ENCODE data around the gene NPPC. TPM values are rescaled to one million over a fixed set of nuclear protein-coding genes. Genes with fewer than 3 reads are reported as not detected.

Gene NPPC
- total and polyA plus RNA-seq, 7 experiments from 2014 or later = 0.58 TPM; not detected in 6

GRCh38 chr2:231928481-231928880 lies 2.3 kb upstream of the NPPC start:
- intact Hi-C loops (cut with micrococcal nuclease) = loop anchor here in 1 of 2 donors (5.0 to 10.0 kb wide), 2 partner anchors 514 to 596 kb away; partner anchors contain the start of genes CHRND and PRSS56
- no peaks in the 10 kb centered on the region for H3K36me3 ChIP-seq (ENCODE audit: control insufficient read depth in 2 of 3, insufficient read depth in 3 of 3, low read length in 3 of 3)
- H3K4me1 ChIP-seq (ENCODE audit: control insufficient read depth in 2 of 2, insufficient read depth in 2 of 2, low read length in 2 of 2) = peaks cover 4 to 16% of the 10 kb centered on the region in 2 donors
- H3K27me3 ChIP-seq (ENCODE audit: control insufficient read depth in 2 of 2, insufficient read depth in 2 of 2, low read length in 2 of 2) = peaks cover 0 to 9% of the 10 kb centered on the region in 2 donors
- no peaks in the 10 kb centered on the region for H3K9me3 ChIP-seq (ENCODE audit: control insufficient read depth in 2 of 3, low read length in 3 of 3)
- Mint-ChIP-seq H3K4me3 (peak overlapping the region in 6 of 10 donors; percentile 25 to 76 (median 56)), H3K27ac (no peak overlapping the region), H3K36me3 (no peaks in the 10 kb centered on the region), H3K4me1 (peaks cover 0 to 20% (median 6%) of the 10 kb centered on the region in 7 donors), H3K27me3 (peaks cover 33 to 53% (median 34%) of the 10 kb centered on the region in 5 donors), H3K9me3 (no peaks in the 10 kb centered on the region)
- no peak overlapping the region for H3K4me3 ChIP-seq (ENCODE audit: low read length)
- H3K27ac ChIP-seq (ENCODE audit: low read depth, low read length) = no peak overlapping the region
- ATAC-seq (no peak), DNase-seq (peak in 1 of 9 donors; percentile 19)
- ChIA-PET POLR2A (no interaction called here), CTCF (no interaction called here)

- H3K4me1 Mint-ChIP-seq = peaks cover 0 to 20% (median 6%) of the 10 kb centered on the region in 7 donors
- Histone ChIP-seq H3K4me3 (ENCODE audit: low read length) (no peak overlapping the region), H3K36me3 (ENCODE audit: control insufficient read depth in 2 of 3, insufficient read depth in 3 of 3, low read length in 3 of 3) (no peaks in the 10 kb centered on the region), H3K4me1 (ENCODE audit: control insufficient read depth in 2 of 2, insufficient read depth in 2 of 2, low read length in 2 of 2) (peaks cover 4 to 16% of the 10 kb centered on the region in 2 donors), H3K27me3 (ENCODE audit: control insufficient read depth in 2 of 2, insufficient read depth in 2 of 2, low read length in 2 of 2) (peaks cover 0 to 9% of the 10 kb centered on the region in 2 donors), H3K9me3 (ENCODE audit: control insufficient read depth in 2 of 3, low read length in 3 of 3) (no peaks in the 10 kb centered on the region), H3K27ac (ENCODE audit: low read depth, low read length) (no peak overlapping the region)
- peak overlapping the region in 1 of 9 donors; percentile 11 for H3K27ac Mint-ChIP-seq
- DNase-seq (peak in 1 of 9 donors; percentile 11), ATAC-seq (no peak)
- no peaks in the 10 kb centered on the region for H3K36me3 Mint-ChIP-seq
- CTCF ChIA-PET = no interaction called here
- POLR2A ChIA-PET = interaction anchor here (0.5 kb wide), 1 partner anchor 539 kb away, joined by 3 read pairs; no protein-coding TSS in a partner anchor
- peaks cover 35 to 55% (median 36%) of the 10 kb centered on the region in 5 donors for H3K27me3 Mint-ChIP-seq
- no peaks in the 10 kb centered on the region for H3K9me3 Mint-ChIP-seq
- H3K4me3 Mint-ChIP-seq = peak overlapping the region in 8 of 10 donors; percentile 5 to 80 (median 74)
- intact Hi-C loops (cut with micrococcal nuclease) = loop anchor here in 1 of 2 donors (5.0 to 10.0 kb wide), 2 partner anchors 515 to 597 kb away; partner anchors contain the start of genes CHRND and PRSS56
These were observed 1.3 kb upstream of the NPPC start for GRCh38 chr2:231927566-231927890.

DNA sequence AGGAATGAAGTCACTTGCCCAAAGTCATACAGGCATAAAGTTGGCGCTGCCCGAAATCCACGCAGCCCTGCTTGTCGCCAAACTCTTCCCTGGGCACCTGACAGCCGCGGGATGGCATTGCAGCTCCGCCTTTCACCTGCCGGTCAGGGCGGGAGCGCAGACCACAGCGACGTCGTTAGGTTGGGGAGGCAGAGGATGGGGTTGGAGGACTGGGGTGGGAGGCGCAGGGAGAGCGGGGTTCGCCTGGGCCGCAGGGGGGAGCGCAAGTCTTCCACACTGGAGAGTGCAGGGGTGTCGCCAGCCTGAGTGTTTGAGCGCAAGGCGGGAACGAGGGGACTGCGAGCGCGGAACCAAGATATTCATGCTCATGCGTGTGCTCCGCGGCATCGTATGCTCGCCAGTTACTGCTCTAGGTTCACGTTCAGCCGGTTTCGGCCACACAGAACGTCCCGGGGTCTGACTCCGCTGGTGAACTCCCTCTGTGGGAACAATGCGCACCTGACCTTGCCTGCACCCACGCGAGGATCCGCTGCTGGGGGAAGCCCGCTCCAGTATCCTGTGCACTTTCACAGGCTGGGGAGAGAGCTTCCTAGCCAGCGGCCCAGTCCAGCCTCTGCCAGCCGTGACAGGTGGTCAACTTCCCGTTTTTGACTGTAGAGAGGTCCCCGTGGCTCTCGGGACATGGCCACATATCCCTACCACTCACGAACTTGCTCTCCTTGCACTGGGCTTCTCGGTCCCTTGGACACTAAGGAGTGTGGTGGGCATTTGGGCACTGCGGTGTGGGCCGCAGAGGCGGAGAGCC lies 767 bp upstream of the NPPC start:
- H3K4me1 Mint-ChIP-seq = peaks cover 0 to 20% (median 6%) of the 10 kb centered on the region in 7 donors
- no peaks in the 10 kb centered on the region for H3K9me3 ChIP-seq (ENCODE audit: control insufficient read depth in 2 of 3, low read length in 3 of 3)
- ChIA-PET CTCF (interaction anchor here (1.1 to 1.6 kb wide), 2 partner anchors 214 to 401 kb away, joined by 3 to 5 read pairs; no protein-coding TSS in a partner anchor), POLR2A (interaction anchor here (0.5 kb wide), 1 partner anchor 539 kb away, joined by 3 read pairs; no protein-coding TSS in a partner anchor)
- peak overlapping the region in 1 of 9 donors; percentile 11 for H3K27ac Mint-ChIP-seq
- H3K9me3 Mint-ChIP-seq = no peaks in the 10 kb centered on the region
- peak overlapping the region; percentile 30 for H3K4me3 ChIP-seq (ENCODE audit: low read length)
- intact Hi-C loops (cut with micrococcal nuclease) = loop anchor here in 1 of 2 donors (1.0 to 10.0 kb wide), 3 partner anchors 303 to 598 kb away; partner anchors contain the start of genes CHRND and PRSS56
- H3K27ac ChIP-seq (ENCODE audit: low read depth, low read length) = no peak overlapping the region
- peak overlapping the region; percentile 62 to 80 (median 75) for H3K4me3 Mint-ChIP-seq
- DNase-seq (peak in 1 of 9 donors; percentile 30), ATAC-seq (no peak)
- H3K27me3 Mint-ChIP-seq = peaks cover 39 to 59% (median 40%) of the 10 kb centered on the region in 5 donors
- H3K4me1 ChIP-seq (ENCODE audit: control insufficient read depth in 2 of 2, insufficient read depth in 2 of 2, low read length in 2 of 2) = peaks cover 4 to 16% of the 10 kb centered on the region in 2 donors
- no peaks in the 10 kb centered on the region for H3K36me3 Mint-ChIP-seq
- no peaks in the 10 kb centered on the region for H3K36me3 ChIP-seq (ENCODE audit: control insufficient read depth in 2 of 3, insufficient read depth in 3 of 3, low read length in 3 of 3)
- peaks cover 0 to 9% of the 10 kb centered on the region in 2 donors for H3K27me3 ChIP-seq (ENCODE audit: control insufficient read depth in 2 of 2, insufficient read depth in 2 of 2, low read length in 2 of 2)

DNA sequence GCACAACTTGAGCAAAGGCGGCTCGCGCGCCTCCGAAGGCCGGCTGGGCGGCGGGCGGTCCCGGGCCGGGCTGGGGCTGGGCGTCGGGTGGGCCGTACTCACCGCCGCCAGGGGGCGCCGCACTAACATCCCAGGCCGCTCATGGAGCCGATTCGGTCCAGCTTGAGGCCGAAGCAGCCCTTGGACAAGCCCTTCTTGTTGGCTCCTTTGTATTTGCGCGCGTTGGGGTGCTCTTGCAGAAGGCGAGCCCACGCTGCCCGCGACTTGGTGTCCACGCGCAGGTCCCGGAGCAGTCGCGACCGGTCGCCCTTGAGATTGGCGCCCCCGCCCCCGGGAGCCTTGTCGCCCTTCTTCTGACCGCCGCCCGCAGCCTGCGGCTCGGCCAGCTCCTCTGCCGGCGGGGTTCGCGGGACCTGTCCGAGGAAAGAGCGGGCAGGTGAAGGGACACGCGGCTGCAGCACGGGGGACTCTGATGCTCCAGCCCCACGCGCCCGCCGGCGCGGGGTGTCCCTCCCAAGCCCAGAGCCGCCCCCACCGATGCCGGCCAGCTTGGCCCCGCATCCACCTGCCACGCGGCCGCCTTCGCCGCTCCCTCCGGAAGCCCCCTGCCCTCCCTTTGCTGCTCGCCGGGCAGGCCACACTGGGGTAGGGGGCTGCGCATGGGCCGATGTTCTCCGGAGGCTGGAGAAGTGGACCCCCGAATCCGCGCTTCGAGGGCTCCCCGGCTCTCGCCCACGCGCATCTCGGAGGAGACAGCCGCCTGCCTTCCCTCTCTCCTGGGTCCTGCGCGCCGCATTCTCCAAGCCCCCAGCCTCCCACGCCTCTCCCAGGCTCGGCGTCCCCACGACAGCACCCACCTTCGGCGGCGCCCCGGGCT lies 655 bp downstream of the NPPC start:
- intact Hi-C loops (cut with micrococcal nuclease) = loop anchor here (1.0 to 10.0 kb wide), 6 partner anchors 217 to 599 kb away; partner anchors contain the start of genes CHRND (in 1 of the 2) and PRSS56 (in 1 of the 2)
- no peaks in the 10 kb centered on the region for H3K9me3 Mint-ChIP-seq
- Histone ChIP-seq H3K27me3 (ENCODE audit: control insufficient read depth in 2 of 2, insufficient read depth in 2 of 2, low read length in 2 of 2) (peaks cover 0 to 9% of the 10 kb centered on the region in 2 donors), H3K9me3 (ENCODE audit: control insufficient read depth in 2 of 3, low read length in 3 of 3) (no peaks in the 10 kb centered on the region), H3K4me3 (ENCODE audit: low read length) (peak overlapping the region; percentile 30), H3K36me3 (ENCODE audit: control insufficient read depth in 2 of 3, insufficient read depth in 3 of 3, low read length in 3 of 3) (no peaks in the 10 kb centered on the region), H3K27ac (ENCODE audit: low read depth, low read length) (no peak overlapping the region), H3K4me1 (ENCODE audit: control insufficient read depth in 2 of 2, insufficient read depth in 2 of 2, low read length in 2 of 2) (peaks cover 4 to 16% of the 10 kb centered on the region in 2 donors)
- H3K4me1 Mint-ChIP-seq = peaks cover 0 to 20% (median 6%) of the 10 kb centered on the region in 7 donors
- peak; percentile 82 for ATAC-seq
- no peak overlapping the region for H3K27ac Mint-ChIP-seq
- H3K4me3 Mint-ChIP-seq = peak overlapping the region in 7 of 10 donors; percentile 39 to 82 (median 76)
- H3K27me3 Mint-ChIP-seq = peaks cover 39 to 55% (median 40%) of the 10 kb centered on the region in 5 donors
- DNase-seq = peak in 8 of 9 donors; percentile 41 to 80 (median 70)
- CTCF ChIA-PET = interaction anchor here (1.1 to 1.8 kb wide), 4 partner anchors 20 to 402 kb away, joined by 3 to 5 read pairs (median 4); no protein-coding TSS in a partner anchor
- H3K36me3 Mint-ChIP-seq = no peaks in the 10 kb centered on the region
- POLR2A ChIA-PET = no interaction called here

DNA sequence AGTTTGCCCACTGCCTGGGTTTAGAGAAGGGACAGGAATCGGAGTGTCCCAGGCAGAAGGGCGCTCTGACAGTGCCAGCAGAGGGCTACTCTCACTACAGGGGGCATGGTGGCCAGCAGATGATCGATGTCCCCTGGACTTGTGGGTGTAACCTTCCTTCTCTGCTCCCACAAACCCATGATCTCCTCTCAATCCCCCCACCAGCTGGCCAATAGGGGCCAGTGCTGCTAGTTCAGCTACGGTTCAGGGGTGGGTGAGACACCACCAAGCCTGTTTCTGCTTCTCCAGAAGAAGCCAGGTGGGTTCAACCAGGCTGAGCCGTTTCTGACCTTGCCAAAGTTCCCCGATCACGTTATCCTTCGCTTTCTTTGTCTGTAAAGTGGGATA lies 1.3 kb downstream of the NPPC start:
- no peaks in the 10 kb centered on the region for H3K36me3 Mint-ChIP-seq
- H3K27me3 Mint-ChIP-seq = peaks cover 39 to 55% (median 42%) of the 10 kb centered on the region in 5 donors
- H3K4me1 ChIP-seq (ENCODE audit: control insufficient read depth in 2 of 2, insufficient read depth in 2 of 2, low read length in 2 of 2) = peaks cover 4 to 16% of the 10 kb centered on the region in 2 donors
- CTCF ChIA-PET = interaction anchor here (1.6 to 1.8 kb wide), 2 partner anchors 19 to 396 kb away, joined by 4 to 5 read pairs; no protein-coding TSS in a partner anchor
- no peak for DNase-seq
- peaks cover 0 to 20% (median 6%) of the 10 kb centered on the region in 7 donors for H3K4me1 Mint-ChIP-seq
- H3K27ac Mint-ChIP-seq = no peak overlapping the region
- peaks cover 0 to 9% of the 10 kb centered on the region in 2 donors for H3K27me3 ChIP-seq (ENCODE audit: control insufficient read depth in 2 of 2, insufficient read depth in 2 of 2, low read length in 2 of 2)
- H3K4me3 Mint-ChIP-seq = peak overlapping the region in 9 of 10 donors; percentile 35 to 82 (median 65)
- H3K4me3 ChIP-seq (ENCODE audit: low read length) = no peak overlapping the region
- H3K9me3 ChIP-seq (ENCODE audit: control insufficient read depth in 2 of 3, low read length in 3 of 3) = no peaks in the 10 kb centered on the region
- no peak overlapping the region for H3K27ac ChIP-seq (ENCODE audit: low read depth, low read length)
- POLR2A ChIA-PET = no interaction called here
- intact Hi-C loops (cut with micrococcal nuclease) = loop anchor here (1.0 to 10.0 kb wide), 5 partner anchors 217 to 600 kb away; partner anchors contain the start of genes CHRND (in 1 of the 2) and PRSS56 (in 1 of the 2)
- no peaks in the 10 kb centered on the region for H3K9me3 Mint-ChIP-seq
- H3K36me3 ChIP-seq (ENCODE audit: control insufficient read depth in 2 of 3, insufficient read depth in 3 of 3, low read length in 3 of 3) = no peaks in the 10 kb centered on the region
- no peak for ATAC-seq

Data from naive thymus-derived CD4-positive, alpha-beta T cell (primary cell).